Activated naive CD4-positive, alpha-beta T cell treated with anti-CD3 and anti-CD28 coated beads, Interleukin-2, amount 50 U/mL, for 24 hours (primary cell): ENCODE measurements around the gene MAP7D1.

Experiments used
- H3K27ac Mint-ChIP-seq: one replicate; pipeline ENCODE4 v1.8.0; 2021; ENCODE audit warnings: mild to moderate bottlenecking, mixed read lengths
- H3K27me3 Mint-ChIP-seq: one replicate; pipeline ENCODE4 v1.8.0; 2021; ENCODE audit warnings: mixed read lengths
- H3K36me3 Mint-ChIP-seq: one replicate; pipeline ENCODE4 v1.8.0; 2021; ENCODE audit warnings: mixed read lengths
- H3K4me1 Mint-ChIP-seq: one replicate; pipeline ENCODE4 v1.8.0; 2021; ENCODE audit warnings: mixed read lengths
- H3K4me3 Mint-ChIP-seq: one replicate; pipeline ENCODE4 v1.8.0; 2021; ENCODE audit warnings: mild to moderate bottlenecking, mixed read lengths
- H3K9me3 Mint-ChIP-seq: one replicate; pipeline ENCODE4 v1.8.0; 2021; ENCODE audit warnings: mixed read lengths

The MAP7D1 gene

GRCh38 chr1:36124404-36125128 is 31.4 kb upstream of the MAP7D1 start:
- Mint-ChIP-seq H3K4me3 (peak overlapping the region; percentile 75), H3K9me3 (no peaks in the 10 kb centered on the region), H3K27ac (no peak overlapping the region), H3K27me3 (peaks cover 28% of the 10 kb centered on the region), H3K36me3 (no peaks in the 10 kb centered on the region), H3K4me1 (peaks cover 22% of the 10 kb centered on the region)

- Mint-ChIP-seq H3K36me3 (no peaks in the 10 kb centered on the region), H3K4me3 (peak within 1 kb of the TSS; percentile 75), H3K27ac (peak within 1 kb of the TSS; percentile 30), H3K4me1 (peaks cover 22% of the 10 kb centered on the region), H3K27me3 (peaks cover 28% of the 10 kb centered on the region), H3K9me3 (no peaks in the 10 kb centered on the region)
Observed at GRCh38 chr1:36125129-36125991, 30.6 kb upstream of the MAP7D1 start, which contains the start of gene COL8A2. COL8A2 (minus strand) TSS chr1:36125222; CDS start chr1:36100242, 24,980 bp downstream.

- Mint-ChIP-seq H3K27me3 (peaks cover 28% of the 10 kb centered on the region), H3K9me3 (no peaks in the 10 kb centered on the region), H3K36me3 (no peaks in the 10 kb centered on the region), H3K4me3 (peak overlapping the region; percentile 13), H3K4me1 (peaks cover 22% of the 10 kb centered on the region), H3K27ac (peak overlapping the region; percentile 20)
Observed at GRCh38 chr1:36126005-36126716, 29.8 kb upstream of the MAP7D1 start.

GRCh38 chr1:36126797-36127500 is 29.0 kb upstream of the MAP7D1 start:
- peaks cover 25% of the 10 kb centered on the region for H3K27me3 Mint-ChIP-seq
- no peak overlapping the region for H3K4me3 Mint-ChIP-seq
- H3K27ac Mint-ChIP-seq = no peak overlapping the region
- H3K9me3 Mint-ChIP-seq = no peaks in the 10 kb centered on the region
- H3K36me3 Mint-ChIP-seq = no peaks in the 10 kb centered on the region
- H3K4me1 Mint-ChIP-seq = peaks cover 22% of the 10 kb centered on the region

- peak overlapping the region; percentile 19 for H3K4me3 Mint-ChIP-seq
- H3K36me3 Mint-ChIP-seq = no peaks in the 10 kb centered on the region
- peaks cover 20% of the 10 kb centered on the region for H3K4me1 Mint-ChIP-seq
- no peak overlapping the region for H3K27ac Mint-ChIP-seq
- no peaks in the 10 kb centered on the region for H3K9me3 Mint-ChIP-seq
- peaks cover 17% of the 10 kb centered on the region for H3K27me3 Mint-ChIP-seq
Observed at GRCh38 chr1:36128126-36128904, 27.6 kb upstream of the MAP7D1 start.

- peaks cover 16% of the 10 kb centered on the region for H3K4me1 Mint-ChIP-seq
- no peak overlapping the region for H3K4me3 Mint-ChIP-seq
- H3K27me3 Mint-ChIP-seq = peaks cover 13% of the 10 kb centered on the region
- H3K9me3 Mint-ChIP-seq = no peaks in the 10 kb centered on the region
- no peak overlapping the region for H3K27ac Mint-ChIP-seq
- no peaks in the 10 kb centered on the region for H3K36me3 Mint-ChIP-seq
Observed at GRCh38 chr1:36128905-36129206, 27.1 kb upstream of the MAP7D1 start.

- Mint-ChIP-seq H3K27ac (no peak overlapping the region), H3K4me3 (no peak overlapping the region)
Observed at GRCh38 chr1:36132029-36132428, 23.9 kb upstream of the MAP7D1 start.

GRCh38 chr1:36133484-36133883 is 22.5 kb upstream of the MAP7D1 start:
- H3K36me3 Mint-ChIP-seq = peaks cover 2% of the 10 kb centered on the region
- H3K9me3 Mint-ChIP-seq = no peaks in the 10 kb centered on the region
- H3K4me1 Mint-ChIP-seq = peaks cover 9% of the 10 kb centered on the region
- no peak overlapping the region for H3K4me3 Mint-ChIP-seq
- H3K27me3 Mint-ChIP-seq = no peaks in the 10 kb centered on the region
- H3K27ac Mint-ChIP-seq = no peak overlapping the region

More at GRCh38 chr1:36132029-36132428, 23.9 kb upstream of the MAP7D1 start:
- peaks cover 9% of the 10 kb centered on the region for H3K4me1 Mint-ChIP-seq
- no peaks in the 10 kb centered on the region for H3K9me3 Mint-ChIP-seq
- H3K36me3 Mint-ChIP-seq = peaks cover 2% of the 10 kb centered on the region
- H3K27me3 Mint-ChIP-seq = no peaks in the 10 kb centered on the region

- Mint-ChIP-seq H3K4me3 (no peak overlapping the region), H3K4me1 (peaks cover 9% of the 10 kb centered on the region), H3K27ac (no peak overlapping the region), H3K36me3 (peaks cover 2% of the 10 kb centered on the region), H3K9me3 (no peaks in the 10 kb centered on the region), H3K27me3 (no peaks in the 10 kb centered on the region)
Observed at GRCh38 chr1:36134031-36134430, 21.9 kb upstream of the MAP7D1 start.

GRCh38 chr1:36134505-36135329 is 21.2 kb upstream of the MAP7D1 start:
- H3K36me3 Mint-ChIP-seq = peaks cover 2% of the 10 kb centered on the region
- H3K4me1 Mint-ChIP-seq = peaks cover 9% of the 10 kb centered on the region
- H3K27me3 Mint-ChIP-seq = no peaks in the 10 kb centered on the region
- no peaks in the 10 kb centered on the region for H3K9me3 Mint-ChIP-seq
- H3K4me3 Mint-ChIP-seq = no peak overlapping the region
- peak overlapping the region; percentile 24 for H3K27ac Mint-ChIP-seq

- Mint-ChIP-seq H3K36me3 (peaks cover 2% of the 10 kb centered on the region), H3K27me3 (no peaks in the 10 kb centered on the region), H3K4me1 (peaks cover 14% of the 10 kb centered on the region), H3K9me3 (no peaks in the 10 kb centered on the region), H3K27ac (no peak overlapping the region), H3K4me3 (no peak overlapping the region)
Observed at GRCh38 chr1:36135330-36135667, 20.7 kb upstream of the MAP7D1 start.

- peaks cover 18% of the 10 kb centered on the region for H3K4me1 Mint-ChIP-seq
- no peaks in the 10 kb centered on the region for H3K27me3 Mint-ChIP-seq
- H3K4me3 Mint-ChIP-seq = no peak overlapping the region
- H3K36me3 Mint-ChIP-seq = peaks cover 2% of the 10 kb centered on the region
- no peak overlapping the region for H3K27ac Mint-ChIP-seq
- H3K9me3 Mint-ChIP-seq = no peaks in the 10 kb centered on the region
Observed at GRCh38 chr1:36135796-36136195, 20.2 kb upstream of the MAP7D1 start.

- peaks cover 2% of the 10 kb centered on the region for H3K36me3 Mint-ChIP-seq
- no peak overlapping the region for H3K27ac Mint-ChIP-seq
- no peaks in the 10 kb centered on the region for H3K27me3 Mint-ChIP-seq
- H3K4me1 Mint-ChIP-seq = peaks cover 26% of the 10 kb centered on the region
- H3K9me3 Mint-ChIP-seq = no peaks in the 10 kb centered on the region
- no peak overlapping the region for H3K4me3 Mint-ChIP-seq
Observed at GRCh38 chr1:36136535-36136934, 19.4 kb upstream of the MAP7D1 start.

- no peak overlapping the region for H3K4me3 Mint-ChIP-seq
Observed at GRCh38 chr1:36137226-36137625, 18.7 kb upstream of the MAP7D1 start.

More at GRCh38 chr1:36137226-36137625, 18.7 kb upstream of the MAP7D1 start:
- no peaks in the 10 kb centered on the region for H3K27me3 Mint-ChIP-seq
- H3K9me3 Mint-ChIP-seq = no peaks in the 10 kb centered on the region
- H3K36me3 Mint-ChIP-seq = peaks cover 2% of the 10 kb centered on the region
- no peak overlapping the region for H3K27ac Mint-ChIP-seq
- peaks cover 31% of the 10 kb centered on the region for H3K4me1 Mint-ChIP-seq
